Heart left ventricle (tissue), 16 donors: ENCODE measurements around the gene GOLGA3. TPM values are rescaled to one million over a fixed set of nuclear protein-coding genes. Genes with fewer than 3 reads are reported as not detected.
A peak's percentile ranks its signal among the peaks of the same experiment; 100 is the strongest.
"Not testable (repeated sequence)": the region's sequence is repeated elsewhere in the genome, so short reads cannot be mapped to it uniquely, and the experiment has no call there.

Source experiments
- ATAC-seq, 4 donors: fragments of 200-7000 bp; cut with Tn5 transposase; one replicate each; pipeline ENCODE4 v1.9.1; 2020 to 2022; ENCODE audit warnings: moderate library complexity in 4 of 4, mild to moderate bottlenecking in 3 of 4, moderate number of reproducible peaks in 1 of 4
- DNase-seq, 5 donors: peaks; one replicate each; pipeline ENCODE4 v3.0.0-alpha.2; 2020
- H3K27ac ChIP-seq, 12 donors: fragments of 200-600 bp; sonication (generic) in 4 of 12; one replicate each; pipeline versions ENCODE4 v1.5.0 to v1.8.0; 2016 to 2022; ENCODE audit warnings: mild to moderate bottlenecking in 2 of 12
- H3K27me3 ChIP-seq, 9 donors: fragments of 200-600 bp; sonication (generic) in 2 of 9; one replicate each; pipeline versions ENCODE4 v1.5.1 to v1.8.0; 2016 to 2022; ENCODE audit warnings: mild to moderate bottlenecking in 3 of 9
- H3K36me3 ChIP-seq, 9 donors: fragments of 200-600 bp; sonication (generic) in 2 of 9; one replicate each; pipeline versions ENCODE4 v1.5.0 to v1.8.0; 2018 to 2022; ENCODE audit warnings: mild to moderate bottlenecking in 2 of 9
- H3K4me1 ChIP-seq, 12 donors: fragments of 200-600 bp; sonication (generic) in 4 of 12; one replicate each; pipeline versions ENCODE4 v1.5.0 to v1.8.0; 2016 to 2022; ENCODE audit warnings: mild to moderate bottlenecking in 3 of 12
- H3K4me3 ChIP-seq, 12 donors: fragments of 200-600 bp; sonication (generic) in 4 of 12; one replicate each; pipeline versions ENCODE4 v1.5.0 to v1.8.0; 2017 to 2022; ENCODE audit warnings: mild to moderate bottlenecking in 9 of 12, moderate library complexity in 4 of 12
- H3K9me3 ChIP-seq, 12 donors: fragments of 200-600 bp; sonication (generic) in 4 of 12; one replicate each; pipeline versions ENCODE4 v1.5.0 to v1.8.0; 2016 to 2022; ENCODE audit warnings: mild to moderate bottlenecking in 1 of 12
- POLR2A ChIP-seq, 2 donors: fragments of 450-650 bp; IDR thresholded peaks; one replicate each; pipeline ENCODE4 v1.6.1; 2017; ENCODE audit warnings: antibody characterized with exemption in 2 of 2, mild to moderate bottlenecking in 2 of 2, moderate library complexity in 2 of 2
- WGBS, 4 donors: extraction: QIAGEN DNeasy Blood & Tissue Kit in 2 of 4; methylation state at CpG; one replicate each; pipeline versions ENCODE4 v1.1.5 to v1.1.7; 2013 to 2018; 5-methylcytosine and 5-hydroxymethylcytosine counted together
- intact Hi-C, 10 donors: fragments of 100-400 bp; cut with DNase I; formaldehyde crosslinking; loops; one replicate each; pipeline versions ENCODE4 v1.11.1 to v1.14.2; 2022
- polyA plus RNA-seq, 2 donors: library from polyadenylated mRNA; stranded (reverse); fragments of 200-250 nt; gene quantifications; one replicate each; pipeline ENCODE4 v1.2.3, GENCODE V29; 2013
- total RNA-seq, 9 donors: library from RNA; depleted of rRNA in 2 of 9; stranded (reverse); fragments of >200 nt in 2 of 9; fragmentation: NEBNext Ultra II Directional in 3 of 9; extraction: Animal tissue kit (Norgen Biotek cat#: 25700) in 3 of 9; gene quantifications; one replicate each; pipeline versions ENCODE4 v1.1.0 to v1.2.4, GENCODE V29; 2016 to 2023
- TF ChIP-seq, protein P1 (sequence below), 12 donors: fragments of 200-600 bp; sonication (generic) in 4 of 12; IDR thresholded peaks; one replicate each; pipeline versions ENCODE4 v1.5.0 to v1.8.0; 2018 to 2022; ENCODE audit warnings: antibody characterized with exemption in 12 of 12, mild to moderate bottlenecking in 5 of 12
- donor health status: ischemic (EF 13 %, LVEDD 7.1; RV severe dilation, severe dysfunction).
- donor health status: healthy with polysubstance abuse.
- donor health status: DM: no; HTN: yes; CAD: no.
- donor health status: DM: no; HTN: no; CAD: no.
- donor health status: ischemic (EF 25% LVEDD 6.9; RV normal size, moderate dysfunction).
- donor health status: ischemic (EF 25% LVEDD 5.7; RV mildly dilated, moderate dysfunction).
- donor health status: healthy.
- donor health status: DM: yes; HTN: yes; CAD: no.
- donor health status: ischemic (EF 35%, LVEDD 5.7; RV mildly dilated, moderate dysfunction).
- donor health status: nonischemic (EF 11% LVEDD 7.7; RV severe dilation, severe dysfunction).
- donor health status: DM: yes; HTN: yes; CAD: no.
- donor health status: PGD.
- donor health status: ischemic (EF 29% LVEDD 5.4; RV normal size, mild dysfunction).
- donor health status: nonischemic (EF 23%, LVEDD 6.1; RV moderate dilation, normal function).

GOLGA3 gene
- total and polyA plus RNA-seq, 11 donors = 12.0 to 46.2 (median 34.3) TPM

DNA sequence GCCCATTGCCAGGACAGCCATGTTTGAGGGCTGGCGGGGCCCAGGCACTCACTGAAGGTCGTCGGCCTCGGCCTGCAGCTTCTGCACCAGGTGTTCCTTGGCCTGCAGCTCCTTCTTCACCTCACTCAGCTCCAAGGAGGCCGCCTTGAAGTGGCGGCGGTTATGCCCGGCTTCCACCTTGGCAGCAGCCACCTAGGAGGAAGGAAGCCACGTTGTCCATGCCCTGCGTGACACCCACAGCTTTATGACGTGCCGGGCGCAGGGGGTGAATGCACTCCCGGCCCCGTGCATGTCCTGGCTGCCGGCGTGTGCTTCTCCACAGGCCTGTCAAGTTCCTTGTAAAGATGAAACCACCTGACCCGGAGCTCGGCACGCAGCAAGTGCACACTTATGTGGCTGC, 51.1 kb downstream of the GOLGA3 start:
- Histone ChIP-seq H3K9me3 (no peaks in the 10 kb centered on the region), H3K36me3 (peaks cover 0 to 97% (median 93%) of the 10 kb centered on the region in 9 donors), H3K4me1 (peaks cover 0 to 10% (median 2%) of the 10 kb centered on the region in 12 donors), H3K4me3 (no peak overlapping the region), H3K27me3 (no peaks in the 10 kb centered on the region), H3K27ac (peak overlapping the region in 2 of 12 donors; percentile 17 to 52)
- DNase-seq (no peak), ATAC-seq (no peak)
- intact Hi-C loops = no loop called here
- WGBS, 4 donors = 83 to 97% (median 93%) methylated on average over 13 to 20 of the region's 20 CpGs
- TF ChIP-seq, protein P1, sequence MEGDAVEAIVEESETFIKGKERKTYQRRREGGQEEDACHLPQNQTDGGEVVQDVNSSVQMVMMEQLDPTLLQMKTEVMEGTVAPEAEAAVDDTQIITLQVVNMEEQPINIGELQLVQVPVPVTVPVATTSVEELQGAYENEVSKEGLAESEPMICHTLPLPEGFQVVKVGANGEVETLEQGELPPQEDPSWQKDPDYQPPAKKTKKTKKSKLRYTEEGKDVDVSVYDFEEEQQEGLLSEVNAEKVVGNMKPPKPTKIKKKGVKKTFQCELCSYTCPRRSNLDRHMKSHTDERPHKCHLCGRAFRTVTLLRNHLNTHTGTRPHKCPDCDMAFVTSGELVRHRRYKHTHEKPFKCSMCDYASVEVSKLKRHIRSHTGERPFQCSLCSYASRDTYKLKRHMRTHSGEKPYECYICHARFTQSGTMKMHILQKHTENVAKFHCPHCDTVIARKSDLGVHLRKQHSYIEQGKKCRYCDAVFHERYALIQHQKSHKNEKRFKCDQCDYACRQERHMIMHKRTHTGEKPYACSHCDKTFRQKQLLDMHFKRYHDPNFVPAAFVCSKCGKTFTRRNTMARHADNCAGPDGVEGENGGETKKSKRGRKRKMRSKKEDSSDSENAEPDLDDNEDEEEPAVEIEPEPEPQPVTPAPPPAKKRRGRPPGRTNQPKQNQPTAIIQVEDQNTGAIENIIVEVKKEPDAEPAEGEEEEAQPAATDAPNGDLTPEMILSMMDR (IDR thresholded peaks at IDR 0.05) = no peak
- TF ChIP-seq POLR2A (IDR thresholded peaks at IDR 0.05) = no peak

- H3K27ac ChIP-seq = peak overlapping the region in 4 of 12 donors; percentile 17 to 52 (median 33)
- ATAC-seq = peak; percentile 57 to 78 (median 69)
- TF ChIP-seq, protein P1 (IDR thresholded peaks at IDR 0.05) = no peak
- TF ChIP-seq POLR2A (IDR thresholded peaks at IDR 0.05) = no peak
- intact Hi-C loops = no loop called here
- no peaks in the 10 kb centered on the region for H3K9me3 ChIP-seq
- WGBS, 4 donors = 73 to 81% (median 74%) methylated on average over 29 of the region's 29 CpGs
- DNase-seq = peak; percentile 75 to 88 (median 83)
- H3K27me3 ChIP-seq = no peaks in the 10 kb centered on the region
- peaks cover 0 to 97% (median 94%) of the 10 kb centered on the region in 9 donors for H3K36me3 ChIP-seq
- H3K4me1 ChIP-seq = peaks cover 0 to 10% (median 4%) of the 10 kb centered on the region in 12 donors
- no peak overlapping the region for H3K4me3 ChIP-seq
These were observed 51.7 kb downstream of the GOLGA3 start for GRCh38 chr12:132776816-132777568.

DNA sequence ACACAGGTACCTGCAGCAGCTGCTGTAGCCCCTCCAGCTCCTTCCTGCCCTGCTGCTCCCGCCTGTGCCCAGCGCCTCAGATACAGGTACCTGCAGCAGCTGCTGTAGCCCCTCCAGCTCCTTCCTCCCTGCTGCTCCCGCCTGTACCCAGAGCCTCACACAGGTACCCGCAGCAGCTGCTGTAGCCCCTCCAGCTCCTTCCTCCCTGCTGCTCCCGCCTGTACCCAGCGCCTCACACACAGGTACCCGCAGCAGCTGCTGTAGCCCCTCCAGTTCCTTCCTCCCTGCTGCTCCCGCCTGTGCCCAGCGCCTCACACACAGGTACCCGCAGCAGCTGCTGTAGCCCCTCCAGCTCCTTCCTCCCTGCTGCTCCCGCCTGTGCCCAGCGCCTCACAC, 52.4 kb downstream of the GOLGA3 start:
- not testable (repeated sequence) for H3K9me3 ChIP-seq

GRCh38 chr12:132775502-132776229, 53.0 kb downstream of the GOLGA3 start:
- WGBS, 4 donors = 91 to 96% (median 94%) methylated on average over 19 to 24 of the region's 24 CpGs
- no peaks in the 10 kb centered on the region for H3K9me3 ChIP-seq
- intact Hi-C loops = no loop called here
- ATAC-seq (no peak), DNase-seq (no peak)
- H3K4me1 ChIP-seq = peaks cover 0 to 18% (median 6%) of the 10 kb centered on the region in 12 donors
- H3K27me3 ChIP-seq = no peaks in the 10 kb centered on the region
- TF ChIP-seq, protein P1 (IDR thresholded peaks at IDR 0.05) = no peak
- TF ChIP-seq POLR2A (IDR thresholded peaks at IDR 0.05) = no peak
- peaks cover 0 to 97% (median 92%) of the 10 kb centered on the region in 9 donors for H3K36me3 ChIP-seq
- no peak overlapping the region for H3K4me3 ChIP-seq
- H3K27ac ChIP-seq = no peak overlapping the region

More for the DNA sequence above, 52.4 kb downstream of the GOLGA3 start:
- 76 to 90% (median 82%) methylated on average over 5 to 12 of the region's 12 CpGs for WGBS, 4 donors
- intact Hi-C loops, H3K4me3 ChIP-seq, H3K27me3 ChIP-seq, ATAC-seq, DNase-seq: not testable (repeated sequence)
- Histone ChIP-seq H3K27ac (peak overlapping the region in 2 of 12 donors; percentile 32 to 48), H3K36me3 (peaks cover 0 to 97% (median 93%) of the 10 kb centered on the region in 9 donors), H3K4me1 (peaks cover 0 to 12% (median 6%) of the 10 kb centered on the region in 12 donors)
